Neural cell (in vitro differentiated cells): ENCODE results near the gene NUDT4.

Experiments used
- MXI1 ChIP-seq: fragments of 450-650 bp; conservative IDR thresholded peaks from 2 replicates; pipeline ENCODE4 v1.6.1; 2014; ENCODE audit warnings: antibody characterized with exemption, mild to moderate bottlenecking; ENCODE audit not compliant: poor library complexity, severe bottlenecking
- TF ChIP-seq, protein P1 (sequence below): fragments of 450-650 bp; IDR thresholded peaks from 2 replicates; pipeline ENCODE4 v1.5.1; 2014; ENCODE audit warnings: antibody characterized with exemption, mild to moderate bottlenecking, moderate library complexity; ENCODE audit not compliant: poor library complexity, severe bottlenecking

DNA sequence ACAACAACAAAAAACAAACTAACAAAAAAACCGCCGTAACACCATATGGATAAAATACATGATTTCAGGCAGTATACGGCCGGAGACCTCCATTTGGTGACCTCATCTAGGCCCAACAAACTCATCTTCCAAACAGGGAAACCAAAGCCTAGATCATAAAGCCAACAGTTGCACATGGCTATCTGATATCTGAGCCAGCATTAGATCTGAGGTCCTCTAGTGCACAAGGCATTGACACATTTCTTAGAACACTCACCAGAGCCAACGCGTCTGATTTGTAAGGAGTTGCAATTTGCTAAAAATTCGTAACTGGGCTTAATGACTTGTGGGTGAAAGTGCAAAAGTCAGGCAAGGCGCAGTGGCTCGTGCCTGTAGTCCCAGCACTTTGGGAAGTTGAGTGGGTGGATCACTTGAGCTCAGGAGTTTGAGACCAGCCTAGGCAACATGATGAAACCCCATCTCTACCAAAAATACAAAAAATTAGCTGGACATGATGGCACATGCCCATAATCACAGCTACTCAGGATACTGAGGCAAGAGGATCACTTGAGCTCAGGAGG, 42.0 kb upstream of the NUDT4 start:
- TF ChIP-seq, protein P1, sequence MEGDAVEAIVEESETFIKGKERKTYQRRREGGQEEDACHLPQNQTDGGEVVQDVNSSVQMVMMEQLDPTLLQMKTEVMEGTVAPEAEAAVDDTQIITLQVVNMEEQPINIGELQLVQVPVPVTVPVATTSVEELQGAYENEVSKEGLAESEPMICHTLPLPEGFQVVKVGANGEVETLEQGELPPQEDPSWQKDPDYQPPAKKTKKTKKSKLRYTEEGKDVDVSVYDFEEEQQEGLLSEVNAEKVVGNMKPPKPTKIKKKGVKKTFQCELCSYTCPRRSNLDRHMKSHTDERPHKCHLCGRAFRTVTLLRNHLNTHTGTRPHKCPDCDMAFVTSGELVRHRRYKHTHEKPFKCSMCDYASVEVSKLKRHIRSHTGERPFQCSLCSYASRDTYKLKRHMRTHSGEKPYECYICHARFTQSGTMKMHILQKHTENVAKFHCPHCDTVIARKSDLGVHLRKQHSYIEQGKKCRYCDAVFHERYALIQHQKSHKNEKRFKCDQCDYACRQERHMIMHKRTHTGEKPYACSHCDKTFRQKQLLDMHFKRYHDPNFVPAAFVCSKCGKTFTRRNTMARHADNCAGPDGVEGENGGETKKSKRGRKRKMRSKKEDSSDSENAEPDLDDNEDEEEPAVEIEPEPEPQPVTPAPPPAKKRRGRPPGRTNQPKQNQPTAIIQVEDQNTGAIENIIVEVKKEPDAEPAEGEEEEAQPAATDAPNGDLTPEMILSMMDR: no peak
- no peak for TF ChIP-seq MXI1
